ENCODE data around the gene ZBTB7C. TPM values are rescaled to one million over a fixed set of nuclear protein-coding genes. Genes with fewer than 3 reads are reported as not detected.

ZBTB7C gene
- total and polyA plus RNA-seq, 2 of the 4 experiments (the other 2 are of a cell fraction): not detected

- no TSS peak for BruUV-seq (replicated peaks)
Measured at GRCh38 chr18:47984991-47985390, 424.2 kb downstream of the ZBTB7C start.

More at GRCh38 chr18:47984991-47985390, 424.2 kb downstream of the ZBTB7C start:
- no peak overlapping the region for H4K91ac ChIP-seq (ENCODE audit: insufficient read depth, low read depth, low read length)
- no peak overlapping the region for H3K56ac ChIP-seq (ENCODE audit: extremely low read depth, insufficient read depth, low read length)
- H2BK15ac ChIP-seq (ENCODE audit: low read depth, low read length): no peak overlapping the region
- H3K36me3 ChIP-seq (ENCODE audit: control insufficient read depth, insufficient read depth, low read length): no peaks in the 10 kb centered on the region
- no peak overlapping the region for H4K5ac ChIP-seq (ENCODE audit: low read depth, low read length)
- H4K20me1 ChIP-seq (ENCODE audit: insufficient read depth, low read length): no peaks in the 10 kb centered on the region
- H2BK20ac ChIP-seq (ENCODE audit: low read depth, low read length): no peak overlapping the region
- H2AK9ac ChIP-seq (replicated peaks; ENCODE audit: low read depth, low read length, poor library complexity): no peak overlapping the region
- H3K14ac ChIP-seq (replicated peaks; ENCODE audit: low read depth, low read length): no peak overlapping the region
- H3K27me3 ChIP-seq (ENCODE audit: control insufficient read depth, insufficient read depth, low read length): peaks cover 2% of the 10 kb centered on the region; the same call in 1 of the 2 replicates
- in situ Hi-C loops (cut with MboI; ENCODE audit: low sequenced_read_pairs) (no loop called here), intact Hi-C loops (cut with micrococcal nuclease) (no loop called here), dilution Hi-C loops (cut with HindIII; ENCODE audit: low sequenced_read_pairs, unreplicated experiment) (no loop called here)
- no peak for TF ChIP-seq CTCF (conservative IDR thresholded peaks at IDR 0.05; ENCODE audit: low read depth, low read length)
- no peak overlapping the region for H3K4me2 ChIP-seq (ENCODE audit: low read depth, low read length)
- no peak overlapping the region for H3K18ac ChIP-seq (ENCODE audit: low read depth, low read length)
- H3K9me3 ChIP-seq (ENCODE audit: control insufficient read depth, insufficient read depth, low read length): no peaks in the 10 kb centered on the region
- H3K79me1 ChIP-seq (ENCODE audit: low read depth in 1 of 2, low read length in 2 of 2): no peaks in the 10 kb centered on the region
- no peak overlapping the region for H3K9ac ChIP-seq (ENCODE audit: low read depth, low read length)
- no peak overlapping the region for H2AK5ac ChIP-seq (ENCODE audit: low read depth, low read length)
- no peak for DNase-seq
- ChIA-PET POLR2A (ENCODE audit: unreplicated experiment) (no interaction called here), CTCF (no interaction called here)
- ATAC-seq (ENCODE audit: low read depth): no peak
- no peaks in the 10 kb centered on the region for H3K4me1 ChIP-seq (ENCODE audit: control insufficient read depth, insufficient read depth, low read length)
- no peak overlapping the region for H3K4me3 ChIP-seq (ENCODE audit: insufficient read depth, low read depth, low read length)
- H2BK5ac ChIP-seq (ENCODE audit: low read depth, low read length, poor library complexity, severe bottlenecking): no peak overlapping the region
- H3K9me1 ChIP-seq (ENCODE audit: insufficient read depth, low read length): no peaks in the 10 kb centered on the region
- no peak overlapping the region for H3K27ac ChIP-seq (ENCODE audit: insufficient read depth, low read length)
- no peak overlapping the region for H2AFZ ChIP-seq (replicated peaks; ENCODE audit: low read length, poor library complexity)
- 100% methylated on average over 1 of the region's 4 CpGs; no CpG with 5 or more reads in 1 of the 2 experiments for WGBS, 2 experiments (ENCODE audit: extremely low coverage in 2 of 2, insufficient read length in 1 of 2)
- no peak overlapping the region for H3K4ac ChIP-seq (ENCODE audit: low read depth, low read length)
- H3K23ac ChIP-seq (ENCODE audit: low read depth, low read length): no peak overlapping the region
- H4K8ac ChIP-seq (ENCODE audit: low read depth in 2 of 2, low read length in 2 of 2): no peak overlapping the region
- no peak overlapping the region for H2BK120ac ChIP-seq (ENCODE audit: low read depth, low read length)
